Measurements from ENCODE around the gene TAS2R50. TPM values are rescaled to one million over a fixed set of nuclear protein-coding genes. Genes with fewer than 3 reads are reported as not detected.

Gene TAS2R50
- total RNA-seq, 4 donors from 2014 or later: 1.4 to 7.2 (median 3.0) TPM; not detected in 1

GRCh38 chr12:10941916-10942607 lies 44.6 kb downstream of the TAS2R50 start:
- no peak overlapping the region for H3K27ac ChIP-seq
- no CpG with 5 or more reads among the region's 4 CpGs for WGBS, 2 donors (ENCODE audit: low coverage in 1 of 2)

GRCh38 chr12:10941369-10941768 lies 45.3 kb downstream of the TAS2R50 start:
- TF ChIP-seq POLR2AphosphoS5 (IDR thresholded peaks at IDR 0.05) (no peak), CTCF (IDR thresholded peaks at IDR 0.05) (no peak), EP300 (IDR thresholded peaks at IDR 0.05) (no peak), POLR2A (IDR thresholded peaks at IDR 0.05) (no peak)
- Histone ChIP-seq H3K27me3 (no peaks in the 10 kb centered on the region), H3K4me1 (no peaks in the 10 kb centered on the region), H3K4me3 (no peak overlapping the region), H3K36me3 (no peaks in the 10 kb centered on the region), H3K27ac (no peak overlapping the region), H3K9me3 (no peaks in the 10 kb centered on the region)
- ATAC-seq: no peak

More at GRCh38 chr12:10941916-10942607, 44.6 kb downstream of the TAS2R50 start:
- H3K27me3 ChIP-seq: no peaks in the 10 kb centered on the region
- no peak for ATAC-seq
- H3K4me3 ChIP-seq: no peak overlapping the region
- H3K9me3 ChIP-seq: no peaks in the 10 kb centered on the region
- no peaks in the 10 kb centered on the region for H3K36me3 ChIP-seq
- TF ChIP-seq CTCF (IDR thresholded peaks at IDR 0.05) (no peak), POLR2A (IDR thresholded peaks at IDR 0.05) (no peak), POLR2AphosphoS5 (IDR thresholded peaks at IDR 0.05) (no peak), EP300 (IDR thresholded peaks at IDR 0.05) (no peak)
- no peaks in the 10 kb centered on the region for H3K4me1 ChIP-seq

- Histone ChIP-seq H3K27me3 (no peaks in the 10 kb centered on the region), H3K9me3 (no peaks in the 10 kb centered on the region), H3K4me3 (no peak overlapping the region), H3K27ac (no peak overlapping the region), H3K36me3 (no peaks in the 10 kb centered on the region), H3K4me1 (no peaks in the 10 kb centered on the region)
- TF ChIP-seq EP300 (IDR thresholded peaks at IDR 0.05) (no peak), CTCF (IDR thresholded peaks at IDR 0.05) (no peak), POLR2A (IDR thresholded peaks at IDR 0.05) (no peak), POLR2AphosphoS5 (IDR thresholded peaks at IDR 0.05) (no peak)
- WGBS, 2 donors (ENCODE audit: low coverage in 1 of 2): 72 to 83% methylated on average over 2 of the region's 2 CpGs
- ATAC-seq: no peak
These were observed 46.3 kb downstream of the TAS2R50 start for GRCh38 chr12:10940389-10940788.

GRCh38 chr12:10939163-10939562 lies 47.5 kb downstream of the TAS2R50 start, which contains the start of gene TAS2R14:
TSS of gene TAS2R14 (minus strand) at chr12:10939263. CDS start at chr12:10939207, 56 bp downstream.
- H3K27me3 ChIP-seq: no peaks in the 10 kb centered on the region
- no peaks in the 10 kb centered on the region for H3K36me3 ChIP-seq
- 72 to 100% methylated on average over 1 of the region's 1 CpG for WGBS, 2 donors (ENCODE audit: low coverage in 1 of 2)
- no peaks in the 10 kb centered on the region for H3K9me3 ChIP-seq
- H3K27ac ChIP-seq: no peak within 1 kb of the TSS
- no peak for TF ChIP-seq POLR2A (IDR thresholded peaks at IDR 0.05)
- no peak for TF ChIP-seq EP300 (IDR thresholded peaks at IDR 0.05)
- no peak for TF ChIP-seq POLR2AphosphoS5 (IDR thresholded peaks at IDR 0.05)
- TF ChIP-seq CTCF (IDR thresholded peaks at IDR 0.05): no peak
- H3K4me3 ChIP-seq: no peak within 1 kb of the TSS
- no peaks in the 10 kb centered on the region for H3K4me1 ChIP-seq
- no peak for ATAC-seq

GRCh38 chr12:10936506-10936905 lies 50.2 kb downstream of the TAS2R50 start:
- no peak overlapping the region for H3K4me3 ChIP-seq
- 83 to 100% methylated on average over 1 of the region's 1 CpG for WGBS, 2 donors (ENCODE audit: low coverage in 1 of 2)
- no peak for ATAC-seq
- no peak for TF ChIP-seq POLR2A (IDR thresholded peaks at IDR 0.05)
- no peak for TF ChIP-seq CTCF (IDR thresholded peaks at IDR 0.05)
- no peak for TF ChIP-seq POLR2AphosphoS5 (IDR thresholded peaks at IDR 0.05)
- TF ChIP-seq EP300 (IDR thresholded peaks at IDR 0.05): no peak
- H3K27ac ChIP-seq: no peak overlapping the region
- no peaks in the 10 kb centered on the region for H3K27me3 ChIP-seq
- no peaks in the 10 kb centered on the region for H3K36me3 ChIP-seq
- no peaks in the 10 kb centered on the region for H3K4me1 ChIP-seq
- H3K9me3 ChIP-seq: no peaks in the 10 kb centered on the region

Data from gastroesophageal sphincter (tissue), 4 donors.